AG09319 (cell line): ENCODE results near the gene MICU1.
A peak's percentile ranks its signal among the peaks of the same experiment; 100 is the strongest.
"Not testable (repeated sequence)": the region's sequence is repeated elsewhere in the genome, so short reads cannot be mapped to it uniquely, and the experiment has no call there.

Experiments used
- DNase-seq: peaks from one replicate; pipeline ENCODE4 v3.0.0-alpha.2; 2010; ENCODE audit warnings: low read depth; ENCODE audit errors: extremely low read depth
- TF ChIP-seq, protein P1 (sequence below): IDR thresholded peaks from 2 replicates; pipeline ENCODE4 v1.5.1; 2011; ENCODE audit warnings: low read depth, mild to moderate bottlenecking, inconsistent platforms, low read length, moderate library complexity

MICU1 gene

DNA sequence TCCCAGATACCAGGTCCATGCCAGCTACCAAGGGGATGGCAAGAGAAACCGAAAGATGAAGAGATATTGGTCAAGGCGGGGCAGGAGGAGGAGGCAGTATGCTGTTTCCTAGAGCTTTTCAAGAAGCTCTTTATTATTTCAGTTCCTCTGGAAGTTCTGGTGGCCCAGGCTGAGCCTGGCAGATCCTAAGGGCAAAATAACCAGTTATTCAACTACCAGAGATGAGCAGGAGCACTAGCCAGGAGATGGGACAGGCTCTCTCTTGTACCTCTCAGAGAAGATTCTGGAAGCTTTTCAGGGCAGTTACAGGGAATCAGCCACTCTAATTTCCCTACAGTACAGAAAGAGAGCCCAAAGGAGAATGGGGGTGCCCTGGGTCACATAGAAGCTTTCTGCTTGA, 276.4 kb downstream of the MICU1 start:
- DNase-seq = no peak
- TF ChIP-seq, protein P1, sequence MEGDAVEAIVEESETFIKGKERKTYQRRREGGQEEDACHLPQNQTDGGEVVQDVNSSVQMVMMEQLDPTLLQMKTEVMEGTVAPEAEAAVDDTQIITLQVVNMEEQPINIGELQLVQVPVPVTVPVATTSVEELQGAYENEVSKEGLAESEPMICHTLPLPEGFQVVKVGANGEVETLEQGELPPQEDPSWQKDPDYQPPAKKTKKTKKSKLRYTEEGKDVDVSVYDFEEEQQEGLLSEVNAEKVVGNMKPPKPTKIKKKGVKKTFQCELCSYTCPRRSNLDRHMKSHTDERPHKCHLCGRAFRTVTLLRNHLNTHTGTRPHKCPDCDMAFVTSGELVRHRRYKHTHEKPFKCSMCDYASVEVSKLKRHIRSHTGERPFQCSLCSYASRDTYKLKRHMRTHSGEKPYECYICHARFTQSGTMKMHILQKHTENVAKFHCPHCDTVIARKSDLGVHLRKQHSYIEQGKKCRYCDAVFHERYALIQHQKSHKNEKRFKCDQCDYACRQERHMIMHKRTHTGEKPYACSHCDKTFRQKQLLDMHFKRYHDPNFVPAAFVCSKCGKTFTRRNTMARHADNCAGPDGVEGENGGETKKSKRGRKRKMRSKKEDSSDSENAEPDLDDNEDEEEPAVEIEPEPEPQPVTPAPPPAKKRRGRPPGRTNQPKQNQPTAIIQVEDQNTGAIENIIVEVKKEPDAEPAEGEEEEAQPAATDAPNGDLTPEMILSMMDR = no peak

DNA sequence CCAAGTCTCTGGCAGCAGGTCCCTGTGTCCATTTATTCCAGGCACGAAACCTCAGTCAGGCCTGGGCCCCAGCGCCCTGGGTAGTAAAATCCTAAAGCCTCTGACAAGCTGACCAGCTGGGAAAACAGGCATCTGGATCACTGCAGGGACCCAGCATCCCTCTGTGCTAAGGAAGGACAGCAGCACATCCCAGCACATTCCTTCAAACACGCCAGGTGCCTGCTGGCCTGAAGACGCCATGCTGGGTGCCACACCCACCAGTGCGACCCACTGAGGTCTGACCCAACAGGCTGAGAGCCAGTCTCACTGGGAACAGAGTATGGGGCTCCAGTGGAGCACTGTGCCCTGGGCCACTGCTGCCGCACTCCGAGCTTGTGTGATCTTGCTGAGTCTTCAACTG, 277.6 kb downstream of the MICU1 start:
- TF ChIP-seq, protein P1 = no peak
- no peak for DNase-seq

DNA sequence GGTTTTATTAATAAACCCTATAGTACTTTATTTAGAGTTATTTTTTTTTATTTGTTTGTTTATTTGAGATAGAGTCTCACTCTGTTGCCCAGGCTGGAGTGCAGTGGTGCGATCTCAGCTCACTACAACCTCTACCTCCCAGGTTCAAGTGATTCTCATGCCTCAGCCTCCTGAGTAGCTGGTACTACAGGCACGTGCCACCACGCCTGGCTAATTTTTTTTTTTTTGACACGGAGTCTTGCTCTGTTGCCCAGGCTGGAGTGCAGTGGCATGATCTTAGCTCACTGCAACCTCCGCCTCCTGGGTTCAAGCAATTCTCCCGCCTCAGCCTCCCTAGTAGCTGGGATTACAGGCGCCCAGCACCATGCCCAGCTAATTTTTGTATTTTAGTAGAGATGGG, 279.8 kb downstream of the MICU1 start:
- not testable (repeated sequence) for DNase-seq

DNA sequence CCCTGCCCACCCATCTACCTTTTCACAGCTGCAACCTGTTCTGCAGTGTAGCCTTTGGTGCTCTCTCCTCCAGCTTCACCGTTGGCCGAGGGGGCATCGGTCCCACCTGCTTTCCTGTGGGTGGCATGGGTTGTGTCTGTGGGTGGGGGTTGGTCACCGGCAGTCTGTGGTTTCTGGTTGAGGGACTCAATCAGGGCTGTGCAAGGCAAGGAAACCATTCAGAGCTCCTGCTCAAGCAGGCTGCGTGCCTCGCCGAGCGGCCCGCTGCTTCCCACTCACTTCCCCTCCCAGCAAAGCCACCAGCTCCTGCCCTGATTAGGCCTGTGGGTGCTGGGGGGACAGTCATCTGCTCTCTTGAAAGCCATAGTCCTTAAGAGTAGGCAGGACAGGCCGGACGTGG, 280.9 kb downstream of the MICU1 start:
- TF ChIP-seq, protein P1 = no peak
- DNase-seq = no peak

DNA sequence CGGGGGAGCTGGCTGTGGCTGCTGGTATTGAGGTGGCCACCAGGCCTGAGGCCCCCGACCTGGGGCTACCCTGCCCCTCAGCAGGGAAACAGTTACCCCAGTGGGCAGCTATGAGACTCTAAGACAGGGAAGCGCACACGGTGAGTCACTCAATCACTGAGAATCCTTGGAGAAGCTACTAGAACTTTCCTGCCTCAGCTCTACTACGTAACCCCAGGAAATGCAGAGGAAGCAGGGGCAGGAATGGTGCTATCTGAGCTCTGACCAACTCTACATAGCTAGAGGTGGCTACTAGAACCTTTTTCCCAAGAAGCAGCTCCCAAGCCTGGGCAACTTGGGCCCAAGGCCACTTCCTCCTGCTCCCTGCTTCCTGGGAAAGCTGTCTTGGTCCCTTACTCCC, 283.0 kb downstream of the MICU1 start:
- DNase-seq = no peak
- TF ChIP-seq, protein P1 = no peak

DNA sequence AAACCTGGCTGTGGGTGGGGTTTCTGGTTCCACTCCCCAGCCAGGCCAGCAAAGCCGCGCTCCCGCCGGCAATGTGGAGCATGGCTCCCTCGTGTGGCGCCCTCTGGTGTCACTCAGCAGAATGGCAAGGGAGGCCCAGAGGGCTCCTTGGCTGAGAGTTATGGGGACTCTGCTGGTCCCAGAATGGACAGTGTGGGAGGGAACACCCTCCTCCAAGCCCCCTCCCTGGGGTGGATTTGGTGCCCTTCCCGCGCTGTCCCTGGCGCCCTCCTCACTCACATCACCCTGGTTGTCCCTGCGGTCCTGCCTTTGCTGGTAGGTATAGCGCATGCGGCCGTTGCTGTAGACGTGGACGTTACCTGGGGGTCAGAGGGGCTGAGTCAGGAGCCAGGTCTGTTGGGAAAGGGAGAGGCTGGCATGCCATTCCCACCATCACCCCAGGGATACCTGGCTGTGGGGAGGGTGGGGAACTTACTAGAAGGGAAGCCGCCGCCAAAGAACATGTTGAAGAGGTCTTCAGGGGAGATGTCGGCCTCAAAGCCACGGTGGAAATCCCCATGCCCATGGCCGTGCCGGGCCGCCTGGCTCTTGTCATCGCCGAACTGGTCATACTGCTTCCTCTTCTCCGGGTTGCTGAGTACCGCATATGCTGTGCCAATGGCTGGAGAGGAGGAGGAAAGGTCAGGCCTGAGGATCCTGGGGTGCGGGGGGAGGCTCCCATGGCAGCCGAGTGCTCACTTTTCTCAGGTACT, 285.2 kb downstream of the MICU1 start:
- no peak for DNase-seq
- TF ChIP-seq, protein P1 = peak; percentile 95

DNA sequence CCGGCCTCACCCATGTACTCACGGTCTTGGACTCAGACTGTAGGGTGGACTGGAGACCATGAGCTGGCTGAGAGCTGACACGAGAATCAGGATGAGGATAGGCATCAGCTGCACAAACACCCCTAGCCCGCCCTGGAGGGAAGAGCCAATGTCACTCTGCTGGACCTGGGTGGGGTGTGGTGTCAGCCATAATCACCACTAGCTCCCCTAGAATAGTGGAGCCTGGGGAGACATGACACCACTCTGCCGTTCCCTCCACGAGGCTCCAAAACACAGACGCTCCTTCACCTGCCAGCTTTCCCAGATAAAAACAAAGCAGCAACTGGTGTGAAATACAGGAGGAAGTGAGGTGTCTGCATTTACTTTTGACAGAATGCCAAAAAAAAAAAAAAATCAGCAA, 287.7 kb downstream of the MICU1 start:
- DNase-seq = no peak
- TF ChIP-seq, protein P1 = no peak

DNA sequence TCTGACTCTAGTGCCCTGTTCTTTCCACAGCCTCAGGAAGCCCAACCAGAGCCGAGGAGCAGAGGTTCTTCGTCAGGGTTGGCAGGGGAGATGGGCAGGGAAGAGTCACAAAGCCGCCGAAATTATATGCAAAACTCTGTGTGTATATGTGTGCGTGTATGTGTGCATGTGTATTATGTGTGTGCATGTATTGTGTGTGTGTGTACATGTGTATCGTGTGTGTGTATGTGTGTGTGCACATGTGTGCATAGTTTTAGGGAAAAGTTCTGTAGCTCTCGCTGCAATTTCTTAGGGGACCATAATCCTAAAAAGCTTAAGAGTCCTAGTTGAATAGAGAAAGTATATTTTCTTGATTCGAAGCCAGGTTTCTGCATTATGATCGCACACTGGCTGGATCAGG, 288.2 kb downstream of the MICU1 start:
- DNase-seq = no peak

More for the DNA sequence above, 288.2 kb downstream of the MICU1 start:
- TF ChIP-seq, protein P1 = no peak
